BLaER1 (cell line): Measurements from ENCODE around the gene CEP72.

ENCODE experiments used
- H3K27ac ChIP-seq: shearing (Covaris generic); formaldehyde crosslinking; 2 replicates; pipeline ENCODE4 v1.8.1; 2022
- H3K27me3 ChIP-seq: shearing (Covaris generic); formaldehyde crosslinking; 2 replicates; pipeline ENCODE4 v1.8.1; 2022
- H3K36me3 ChIP-seq: shearing (Covaris generic); formaldehyde crosslinking; 2 replicates; pipeline ENCODE4 v1.8.1; 2022
- H3K4me1 ChIP-seq: shearing (Covaris generic); formaldehyde crosslinking; 2 replicates; pipeline ENCODE4 v1.8.1; 2022
- H3K4me2 ChIP-seq: shearing (Covaris generic); formaldehyde crosslinking; 2 replicates; pipeline ENCODE4 v1.8.1; 2022
- H3K4me3 ChIP-seq: shearing (Covaris generic); formaldehyde crosslinking; 2 replicates; pipeline ENCODE4 v1.8.1; 2022
- H3K9ac ChIP-seq: shearing (Covaris generic); formaldehyde crosslinking; 2 replicates; pipeline ENCODE4 v1.8.1; 2022
- H3K9me3 ChIP-seq: shearing (Covaris generic); formaldehyde crosslinking; 2 replicates; pipeline ENCODE4 v1.8.1; 2022
- H4K20me1 ChIP-seq: shearing (Covaris generic); formaldehyde crosslinking; 2 replicates; pipeline ENCODE4 v1.8.1; 2022
- Cebpa-rat ChIP-seq: shearing (Covaris generic); IDR thresholded peaks from 2 replicates; pipeline ENCODE4 v1.8.1; 2022

CEP72 gene

DNA sequence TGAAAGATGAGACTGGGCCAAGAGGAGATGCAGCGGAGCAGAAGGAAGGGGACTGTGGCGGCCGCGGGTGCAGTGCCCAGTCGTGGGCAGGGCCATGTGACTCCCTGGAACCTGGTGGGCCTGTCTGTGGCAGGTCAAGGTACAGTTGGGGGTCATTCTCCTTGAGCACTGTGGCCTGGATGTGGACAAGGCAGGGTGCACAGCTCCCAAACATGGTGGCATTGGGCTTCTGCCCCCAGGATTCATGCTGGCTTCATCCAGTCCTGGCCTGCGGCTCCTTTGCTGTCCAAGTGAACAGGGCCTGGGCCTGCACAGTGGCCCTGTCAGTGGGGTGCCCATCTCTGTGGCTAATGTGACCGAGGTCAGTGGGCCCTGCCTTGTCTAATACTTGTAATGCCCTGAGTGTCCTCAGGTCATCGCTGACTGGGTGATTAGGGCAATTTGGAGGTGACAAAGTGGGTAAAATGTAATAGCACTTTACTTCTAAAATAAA, 39.9 kb downstream of the CEP72 start:
- TF ChIP-seq Cebpa-rat, result no peak

DNA sequence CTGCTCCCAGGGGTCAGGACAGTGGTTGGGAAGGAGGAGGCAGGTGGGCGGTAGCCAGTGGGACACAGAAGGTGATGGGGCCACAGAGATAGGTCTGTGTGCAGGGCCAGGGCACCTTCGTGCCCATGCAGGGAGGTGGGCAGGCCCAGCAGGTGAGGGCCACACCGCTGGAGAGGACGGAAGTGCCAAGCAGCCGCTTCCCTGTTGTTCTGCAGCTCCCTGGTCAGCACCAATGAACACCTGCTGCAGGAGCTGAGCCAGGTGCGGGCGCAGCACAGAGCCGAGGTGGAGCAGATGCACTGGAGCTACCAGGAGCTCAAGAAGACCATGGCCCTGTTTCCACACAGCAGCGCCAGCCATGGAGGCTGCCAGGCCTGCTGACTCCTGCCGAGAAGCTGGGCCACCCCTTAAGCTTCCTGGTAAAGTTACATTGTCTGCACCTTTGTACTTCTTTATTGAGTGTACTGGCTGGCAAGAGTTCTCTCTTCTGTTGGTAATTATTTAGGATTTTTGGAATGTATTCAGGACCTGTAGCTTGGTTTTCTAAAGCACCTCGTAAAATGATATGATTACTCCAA, 40.7 kb downstream of the CEP72 start:
- Histone ChIP-seq H3K36me3 (peaks cover 90% of the 10 kb centered on the region), H3K4me2 (no peak overlapping the region), H3K27me3 (no peaks in the 10 kb centered on the region), H3K9me3 (peaks cover 28% of the 10 kb centered on the region), H3K4me1 (no peaks in the 10 kb centered on the region), H3K9ac (no peak overlapping the region), H3K4me3 (no peak overlapping the region), H4K20me1 (peaks cover 15% of the 10 kb centered on the region; the same call in 1 of the 2 replicates), H3K27ac (no peak overlapping the region)
- TF ChIP-seq Cebpa-rat, result no peak

More for the DNA sequence above, 39.9 kb downstream of the CEP72 start:
- no peak overlapping the region for H3K4me3 ChIP-seq
- no peak overlapping the region for H3K4me2 ChIP-seq
- no peaks in the 10 kb centered on the region for H3K27me3 ChIP-seq
- peaks cover 31% of the 10 kb centered on the region for H3K9me3 ChIP-seq
- H3K27ac ChIP-seq, result no peak overlapping the region
- H3K4me1 ChIP-seq, result no peaks in the 10 kb centered on the region
- H4K20me1 ChIP-seq, result peaks cover 15% of the 10 kb centered on the region; the same call in 1 of the 2 replicates
- peaks cover 90% of the 10 kb centered on the region for H3K36me3 ChIP-seq
- no peak overlapping the region for H3K9ac ChIP-seq

GRCh38 chr5:654071-654778, 42.1 kb downstream of the CEP72 start:
- H3K27me3 ChIP-seq, result no peaks in the 10 kb centered on the region
- no peak overlapping the region for H3K4me3 ChIP-seq
- no peak overlapping the region for H3K9ac ChIP-seq
- no peak overlapping the region for H3K27ac ChIP-seq
- peaks cover 15% of the 10 kb centered on the region; the same call in 1 of the 2 replicates for H4K20me1 ChIP-seq
- no peak overlapping the region for H3K4me2 ChIP-seq
- TF ChIP-seq Cebpa-rat, result no peak
- peaks cover 18% of the 10 kb centered on the region for H3K9me3 ChIP-seq
- peaks cover 86% of the 10 kb centered on the region for H3K36me3 ChIP-seq
- peaks cover 4% of the 10 kb centered on the region for H3K4me1 ChIP-seq

DNA sequence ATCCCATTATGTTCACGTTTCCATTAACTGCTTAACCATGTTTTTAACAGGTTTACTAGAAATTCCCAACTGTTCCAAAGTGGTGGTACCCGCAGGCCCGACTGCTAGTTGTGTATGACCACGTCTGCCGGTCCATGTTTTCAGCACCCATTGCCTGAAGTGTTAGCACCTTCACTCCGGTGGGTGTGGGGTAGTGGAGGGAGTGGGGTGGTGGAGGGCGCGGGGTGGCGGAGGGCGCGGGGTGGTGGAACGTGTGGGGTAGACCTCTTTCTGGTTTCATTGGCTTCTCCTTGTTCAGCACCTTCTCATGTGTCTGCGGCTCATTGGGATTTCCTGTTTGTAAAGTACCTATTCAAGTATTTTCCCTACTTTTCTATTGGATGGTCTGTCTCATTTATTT, 43.3 kb downstream of the CEP72 start:
- H3K36me3 ChIP-seq, result peaks cover 88% of the 10 kb centered on the region
- TF ChIP-seq Cebpa-rat, result no peak
- H3K27ac ChIP-seq, result no peak overlapping the region
- no peak overlapping the region for H3K4me3 ChIP-seq
- no peak overlapping the region for H3K9ac ChIP-seq
- H3K4me1 ChIP-seq, result peaks cover 16% of the 10 kb centered on the region
- no peak overlapping the region for H3K4me2 ChIP-seq
- peaks cover 8% of the 10 kb centered on the region; the same call in 1 of the 2 replicates for H3K9me3 ChIP-seq
- no peaks in the 10 kb centered on the region for H3K27me3 ChIP-seq
- H4K20me1 ChIP-seq, result peaks cover 15% of the 10 kb centered on the region; the same call in 1 of the 2 replicates

- Histone ChIP-seq H3K9ac (no peak overlapping the region), H3K9me3 (peaks cover 8% of the 10 kb centered on the region; the same call in 1 of the 2 replicates), H3K27ac (no peak overlapping the region), H3K27me3 (no peaks in the 10 kb centered on the region), H3K36me3 (peaks cover 93% of the 10 kb centered on the region), H3K4me1 (peaks cover 16% of the 10 kb centered on the region), H3K4me2 (no peak overlapping the region), H3K4me3 (no peak overlapping the region), H4K20me1 (peaks cover 9% of the 10 kb centered on the region; the same call in 1 of the 2 replicates)
- TF ChIP-seq Cebpa-rat, result no peak
Observed at GRCh38 chr5:657570-657969, 45.4 kb downstream of the CEP72 start.

DNA sequence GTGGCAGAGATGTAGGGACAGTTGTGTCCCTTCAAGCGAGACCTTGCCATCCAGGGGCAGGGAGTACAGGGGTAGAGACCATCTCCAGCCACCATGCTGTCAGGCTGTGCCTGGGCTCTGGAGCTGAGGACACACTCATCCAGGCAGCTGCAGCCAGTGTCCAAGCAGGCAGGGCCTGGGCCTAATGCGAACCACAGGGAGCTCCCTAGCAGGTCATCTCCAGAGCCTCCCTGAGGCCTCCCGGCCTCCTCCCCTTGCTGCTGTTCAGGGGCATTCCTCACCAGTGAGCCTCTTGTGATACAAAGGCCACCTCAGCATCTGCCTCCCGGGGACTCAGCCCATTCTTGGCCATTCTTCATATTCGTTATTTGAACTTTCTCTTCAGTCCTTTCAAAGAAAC, 46.0 kb downstream of the CEP72 start:
- Histone ChIP-seq H3K9me3 (peaks cover 8% of the 10 kb centered on the region; the same call in 1 of the 2 replicates), H3K27ac (no peak overlapping the region), H3K4me3 (no peak overlapping the region), H3K9ac (no peak overlapping the region), H3K36me3 (peaks cover 93% of the 10 kb centered on the region), H4K20me1 (peaks cover 4% of the 10 kb centered on the region; the same call in 1 of the 2 replicates), H3K27me3 (no peaks in the 10 kb centered on the region), H3K4me2 (no peak overlapping the region), H3K4me1 (peaks cover 16% of the 10 kb centered on the region)
- TF ChIP-seq Cebpa-rat, result no peak

- no peak overlapping the region for H3K27ac ChIP-seq
- no peaks in the 10 kb centered on the region for H3K27me3 ChIP-seq
- peaks cover 93% of the 10 kb centered on the region for H3K36me3 ChIP-seq
- peaks cover 16% of the 10 kb centered on the region for H3K4me1 ChIP-seq
- peak overlapping the region; percentile 27 for H3K4me2 ChIP-seq
- peaks cover 8% of the 10 kb centered on the region; the same call in 1 of the 2 replicates for H3K9me3 ChIP-seq
- TF ChIP-seq Cebpa-rat, result no peak
- no peak overlapping the region for H3K9ac ChIP-seq
- H4K20me1 ChIP-seq, result peaks cover 8% of the 10 kb centered on the region; the same call in 1 of the 2 replicates
- no peak overlapping the region for H3K4me3 ChIP-seq
Observed at GRCh38 chr5:659496-660263, 47.5 kb downstream of the CEP72 start.

DNA sequence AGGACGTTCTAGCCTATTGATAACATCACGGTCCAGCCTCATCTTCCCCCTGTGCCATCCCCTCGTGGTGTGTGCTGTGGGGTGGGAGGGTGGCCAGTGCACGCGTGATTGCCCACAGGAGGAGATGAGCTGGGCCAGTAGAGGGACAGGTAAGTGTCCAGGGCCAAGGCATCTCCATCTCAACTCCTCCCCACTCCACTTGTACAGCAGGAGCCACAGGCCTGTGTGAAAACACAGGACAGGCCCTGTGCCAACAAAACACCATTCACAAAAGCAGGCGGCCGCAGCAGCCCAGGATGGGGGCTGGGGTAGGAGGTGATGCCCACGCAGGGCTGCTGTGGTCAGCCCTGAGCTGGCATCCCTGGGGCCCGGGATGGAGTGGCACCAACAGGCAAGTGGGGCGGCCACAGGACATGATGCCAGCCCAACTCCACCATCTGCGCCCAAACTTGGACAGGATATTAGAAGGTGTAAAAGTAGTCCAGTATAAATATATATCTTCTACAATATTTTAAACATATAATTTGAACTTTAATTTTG, 48.4 kb downstream of the CEP72 start:
- Histone ChIP-seq H3K4me3 (no peak overlapping the region), H4K20me1 (peaks cover 8% of the 10 kb centered on the region; the same call in 1 of the 2 replicates), H3K27me3 (no peaks in the 10 kb centered on the region), H3K4me2 (no peak overlapping the region), H3K4me1 (peaks cover 16% of the 10 kb centered on the region), H3K9me3 (peaks cover 8% of the 10 kb centered on the region; the same call in 1 of the 2 replicates), H3K9ac (no peak overlapping the region; the same call in 1 of the 2 replicates), H3K36me3 (peaks cover 91% of the 10 kb centered on the region), H3K27ac (no peak overlapping the region)
- no peak for TF ChIP-seq Cebpa-rat
